ENCODE data around the gene EFCAB6.

DNA sequence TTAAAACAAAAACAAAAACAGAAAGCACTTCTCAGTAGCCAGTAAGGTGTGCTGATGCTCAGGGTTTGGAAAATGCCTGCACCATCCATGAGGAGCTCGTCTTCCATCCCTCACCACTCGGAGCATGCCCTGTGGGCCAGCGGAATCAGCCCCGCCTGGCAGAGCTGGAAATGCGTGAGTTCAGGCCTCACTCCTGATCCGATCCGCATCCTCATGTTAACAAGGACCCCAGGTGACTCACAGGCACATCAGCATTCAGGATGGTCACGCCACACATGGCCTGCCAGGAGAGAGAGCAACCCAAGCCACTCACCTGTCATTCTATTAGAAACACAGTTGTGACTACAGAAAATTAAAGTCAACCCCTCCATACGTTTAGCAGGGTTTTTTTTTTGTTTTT lies 211.8 kb downstream of the EFCAB6 start:
- no peak for TF ChIP-seq POLR2A (IDR thresholded peaks at IDR 0.05)
- TF ChIP-seq CTCF (IDR thresholded peaks at IDR 0.05): no peak
